Liver (tissue), 9 donors: ENCODE results near the gene ZNF460. TPM values are rescaled to one million over a fixed set of nuclear protein-coding genes. Genes with fewer than 3 reads are reported as not detected.
"Not testable (repeated sequence)": the region's sequence is repeated elsewhere in the genome, so short reads cannot be mapped to it uniquely, and the experiment has no call there.

Experiments used
- DNase-seq: peaks from one replicate; pipeline ENCODE4 v3.0.0-alpha.2; 2017; ENCODE audit warnings: low spot score
- H3K27ac ChIP-seq, 2 donors: one replicate each; pipeline ENCODE4 v1.7.0; 2013; ENCODE audit warnings: inconsistent platforms in 2 of 2, low read length in 2 of 2, control low read depth in 1 of 2, low read depth in 1 of 2, mild to moderate bottlenecking in 1 of 2
- H3K27me3 ChIP-seq, 4 donors: one replicate each; pipeline versions ENCODE4 v1.6.1 to v1.7.0; 2013; ENCODE audit warnings: low read length in 3 of 4, inconsistent platforms in 1 of 4, mild to moderate bottlenecking in 1 of 4, moderate library complexity in 1 of 4; ENCODE audit not compliant: control insufficient read depth in 4 of 4, insufficient read depth in 4 of 4
- H3K36me3 ChIP-seq, 4 donors: one replicate each; pipeline versions ENCODE4 v1.6.1 to v1.7.0; 2013; ENCODE audit warnings: low read length in 3 of 4, mild to moderate bottlenecking in 3 of 4, low read depth in 1 of 4, moderate library complexity in 1 of 4; ENCODE audit not compliant: control insufficient read depth in 4 of 4, insufficient read depth in 3 of 4
- H3K4me1 ChIP-seq, 4 donors: one replicate each; pipeline versions ENCODE4 v1.6.1 to v1.7.0; 2013; ENCODE audit warnings: low read length in 3 of 4, mild to moderate bottlenecking in 3 of 4, moderate library complexity in 1 of 4; ENCODE audit not compliant: control insufficient read depth in 4 of 4, insufficient read depth in 4 of 4
- H3K4me3 ChIP-seq, 3 donors: one replicate each; pipeline versions ENCODE4 v1.6.1 to v1.7.0; 2013; ENCODE audit warnings: low read length in 3 of 3, control low read depth in 1 of 3, low read depth in 1 of 3, mild to moderate bottlenecking in 1 of 3
- H3K9ac ChIP-seq, 2 donors: one replicate each; pipeline ENCODE4 v1.7.0; 2013; ENCODE audit warnings: low read length in 2 of 2, mild to moderate bottlenecking in 2 of 2, moderate library complexity in 2 of 2, control low read depth in 1 of 2, low read depth in 1 of 2
- H3K9me3 ChIP-seq, 4 donors: one replicate each; pipeline versions ENCODE4 v1.6.1 to v1.7.0; 2013; ENCODE audit warnings: low read length in 3 of 4; ENCODE audit not compliant: control insufficient read depth in 4 of 4
- ATF3 ChIP-seq: IDR thresholded peaks from 2 replicates; pipeline ENCODE4 v1.6.1; 2016; ENCODE audit warnings: antibody characterized with exemption
- FOXA1 ChIP-seq: IDR thresholded peaks from 2 replicates; pipeline ENCODE4 v1.6.1; 2016; ENCODE audit warnings: antibody characterized with exemption
- FOXA2 ChIP-seq: IDR thresholded peaks from 2 replicates; pipeline ENCODE4 v1.6.1; 2016; ENCODE audit warnings: antibody characterized with exemption
- GABPA ChIP-seq, 2 donors: IDR thresholded peaks in 1 of 2; conservative IDR thresholded peaks in 1 of 2; 2 replicates each; pipeline ENCODE4 v1.6.1; 2016; ENCODE audit warnings: antibody characterized with exemption in 2 of 2, mild to moderate bottlenecking in 1 of 2, moderate library complexity in 1 of 2
- HNF4A ChIP-seq, 2 donors: conservative IDR thresholded peaks; 2 replicates each; pipeline ENCODE4 v1.6.1; 2016; ENCODE audit warnings: antibody characterized with exemption in 2 of 2, mild to moderate bottlenecking in 2 of 2
- HNF4G ChIP-seq: IDR thresholded peaks from 2 replicates; pipeline ENCODE4 v1.6.1; 2016; ENCODE audit warnings: antibody characterized with exemption
- RAD21 ChIP-seq, 2 donors: IDR thresholded peaks; 2 replicates each; pipeline ENCODE4 v1.6.1; 2016; ENCODE audit warnings: antibody characterized with exemption in 2 of 2, mild to moderate bottlenecking in 2 of 2
- REST ChIP-seq: IDR thresholded peaks from 2 replicates; pipeline ENCODE4 v1.6.1; 2016; ENCODE audit warnings: antibody characterized with exemption, mild to moderate bottlenecking
- RXRA ChIP-seq, 2 donors: IDR thresholded peaks; 2 replicates each; pipeline ENCODE4 v1.6.1; 2017 to 2018; ENCODE audit warnings: antibody characterized with exemption in 2 of 2, mild to moderate bottlenecking in 1 of 2
- SP1 ChIP-seq: IDR thresholded peaks from 2 replicates; pipeline ENCODE4 v1.6.1; 2018; ENCODE audit warnings: antibody characterized with exemption, mild to moderate bottlenecking
- TAF1 ChIP-seq: conservative IDR thresholded peaks from 2 replicates; pipeline ENCODE4 v1.6.1; 2016; ENCODE audit warnings: antibody characterized with exemption, mild to moderate bottlenecking
- YY1 ChIP-seq: IDR thresholded peaks from 2 replicates; pipeline ENCODE4 v1.6.1; 2016; ENCODE audit warnings: antibody characterized with exemption, mild to moderate bottlenecking
- ZBTB33 ChIP-seq: IDR thresholded peaks from 2 replicates; pipeline ENCODE4 v1.6.1; 2016; ENCODE audit warnings: antibody characterized with exemption
- WGBS: extraction: QIAGEN DNeasy Blood & Tissue Kit; methylation state at CpG from one replicate; pipeline ENCODE4 v1.1.7; 2013; 5-methylcytosine and 5-hydroxymethylcytosine counted together
- polyA plus RNA-seq, 2 donors: library from polyadenylated mRNA; stranded (reverse) in 1 of 2; unstranded in 1 of 2; fragments of 200-250 nt in 1 of 2; fragments of >200 nt in 1 of 2; fragmentation: Nextera tagmentation in 1 of 2; extraction: Ambion mirVana in 1 of 2; gene quantifications; one replicate each; pipeline versions ENCODE4 v1.2.1 to v1.2.3, GENCODE V29; 2013 to 2015
- total RNA-seq, 2 donors: library from RNA; depleted of rRNA; stranded (reverse); fragments of >200 nt; gene quantifications; one replicate each; pipeline ENCODE4 v1.2.3, GENCODE V29; 2014
- TF ChIP-seq, protein P1 (sequence below): fragments of 150-350 bp; IDR thresholded peaks from 2 replicates; pipeline ENCODE4 v1.5.1; 2017; ENCODE audit warnings: improper control_type of control experiment, low read depth, low read length; ENCODE audit not compliant: missing input control
- donor health status: healthy.
- donor health status: healthy.
- donor health status: healthy.
- donor health status: healthy.
- donor health status: healthy.

The ZNF460 gene
- total and polyA plus RNA-seq, 4 donors = 0.24 to 54.4 (median 19.4) TPM

GRCh38 chr19:57248646-57249045 is 31.6 kb upstream of the ZNF460 start:
- H3K4me3 ChIP-seq = no peak overlapping the region
- 90% methylated on average over 6 of the region's 6 CpGs for WGBS
- TF ChIP-seq REST (no peak), ATF3 (no peak), FOXA1 (no peak), HNF4G (no peak), YY1 (no peak), RAD21 (IDR thresholded peaks at IDR 0.05) (no peak), FOXA2 (no peak), ZBTB33 (no peak), SP1 (no peak), RXRA (IDR thresholded peaks at IDR 0.05) (no peak)
- peaks cover 14 to 87% (median 69%) of the 10 kb centered on the region in 4 donors for H3K36me3 ChIP-seq
- no peaks in the 10 kb centered on the region for H3K4me1 ChIP-seq
- no peak overlapping the region for H3K27ac ChIP-seq
- DNase-seq = no peak
- H3K9ac ChIP-seq = no peak overlapping the region
- H3K27me3 ChIP-seq = no peaks in the 10 kb centered on the region
- H3K9me3 ChIP-seq = peaks cover 0 to 15% (median 8%) of the 10 kb centered on the region in 4 donors

- no peak for DNase-seq
- TF ChIP-seq ATF3 (no peak), TAF1 (no peak), HNF4G (no peak), REST (no peak), RAD21 (IDR thresholded peaks at IDR 0.05) (no peak), HNF4A (conservative IDR thresholded peaks at IDR 0.05) (no peak), GABPA (IDR thresholded peaks at IDR 0.05 in 1 of 2, conservative IDR thresholded peaks at IDR 0.05 in 1 of 2) (no peak)
- TF ChIP-seq, protein P1, sequence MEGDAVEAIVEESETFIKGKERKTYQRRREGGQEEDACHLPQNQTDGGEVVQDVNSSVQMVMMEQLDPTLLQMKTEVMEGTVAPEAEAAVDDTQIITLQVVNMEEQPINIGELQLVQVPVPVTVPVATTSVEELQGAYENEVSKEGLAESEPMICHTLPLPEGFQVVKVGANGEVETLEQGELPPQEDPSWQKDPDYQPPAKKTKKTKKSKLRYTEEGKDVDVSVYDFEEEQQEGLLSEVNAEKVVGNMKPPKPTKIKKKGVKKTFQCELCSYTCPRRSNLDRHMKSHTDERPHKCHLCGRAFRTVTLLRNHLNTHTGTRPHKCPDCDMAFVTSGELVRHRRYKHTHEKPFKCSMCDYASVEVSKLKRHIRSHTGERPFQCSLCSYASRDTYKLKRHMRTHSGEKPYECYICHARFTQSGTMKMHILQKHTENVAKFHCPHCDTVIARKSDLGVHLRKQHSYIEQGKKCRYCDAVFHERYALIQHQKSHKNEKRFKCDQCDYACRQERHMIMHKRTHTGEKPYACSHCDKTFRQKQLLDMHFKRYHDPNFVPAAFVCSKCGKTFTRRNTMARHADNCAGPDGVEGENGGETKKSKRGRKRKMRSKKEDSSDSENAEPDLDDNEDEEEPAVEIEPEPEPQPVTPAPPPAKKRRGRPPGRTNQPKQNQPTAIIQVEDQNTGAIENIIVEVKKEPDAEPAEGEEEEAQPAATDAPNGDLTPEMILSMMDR = no peak
- Histone ChIP-seq H3K27ac (no peak overlapping the region), H3K4me3 (peak overlapping the region in 1 of 3 donors; percentile 28), H3K9me3 (peaks cover 0 to 21% (median 12%) of the 10 kb centered on the region in 4 donors), H3K36me3 (peaks cover 14 to 90% (median 74%) of the 10 kb centered on the region in 4 donors), H3K4me1 (no peaks in the 10 kb centered on the region), H3K27me3 (no peaks in the 10 kb centered on the region), H3K9ac (no peak overlapping the region)
- 93% methylated on average over 1 of the region's 1 CpG for WGBS
Observed at GRCh38 chr19:57249329-57249728, 31.0 kb upstream of the ZNF460 start.

DNA sequence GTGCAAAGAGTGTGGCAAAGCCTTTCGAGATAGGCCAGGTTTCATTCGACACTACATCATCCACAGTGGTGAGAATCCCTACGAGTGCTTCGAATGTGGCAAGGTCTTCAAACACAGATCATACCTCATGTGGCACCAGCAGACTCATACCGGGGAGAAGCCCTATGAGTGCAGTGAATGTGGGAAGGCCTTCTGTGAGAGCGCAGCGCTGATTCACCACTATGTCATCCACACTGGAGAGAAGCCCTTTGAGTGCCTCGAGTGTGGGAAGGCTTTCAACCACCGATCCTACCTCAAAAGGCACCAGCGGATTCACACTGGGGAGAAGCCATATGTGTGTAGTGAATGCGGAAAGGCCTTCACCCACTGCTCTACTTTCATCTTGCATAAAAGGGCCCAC is 26.5 kb upstream of the ZNF460 start:
- not testable (repeated sequence) for H3K27me3 ChIP-seq, H3K9ac ChIP-seq, H3K27ac ChIP-seq, H3K4me1 ChIP-seq, DNase-seq
- peaks cover 0 to 28% (median 13%) of the 10 kb centered on the region in 4 donors for H3K9me3 ChIP-seq
- peaks cover 9 to 54% (median 51%) of the 10 kb centered on the region in 4 donors for H3K36me3 ChIP-seq
- peak overlapping the region in 1 of 3 donors; percentile 28 for H3K4me3 ChIP-seq
- 98% methylated on average over 11 of the region's 11 CpGs for WGBS
